CD4-positive, alpha-beta T cell (primary cell): Measurements from ENCODE around the gene EPB41L4A. TPM values are rescaled to one million over a fixed set of nuclear protein-coding genes. Genes with fewer than 3 reads are reported as not detected.

Experiments used
- ATAC-seq: fragments of 200-7000 bp; cut with Tn5 transposase; one replicate; pipeline ENCODE4 v1.10.0; 2022; ENCODE audit warnings: mild to moderate bottlenecking; ENCODE audit not compliant: poor library complexity
- CTCF ChIA-PET: fragments of 350-600 bp; sonication (Branson Sonifier 250); formaldehyde crosslinking; loops from one replicate; lab custom pipeline; 2021; ENCODE audit warnings: antibody characterized with exemption, inconsistent platforms; lab: Charles Lee
- POLR2A ChIA-PET: fragments of 350-600 bp; sonication (Branson Sonifier 250); formaldehyde crosslinking; loops from one replicate; lab custom pipeline; 2021; ENCODE audit warnings: antibody characterized with exemption, inconsistent platforms; lab: Charles Lee
- DNase-seq, 14 experiments: peaks; one replicate each; pipeline ENCODE4 v3.0.0-alpha.2; 2013 to 2020; ENCODE audit warnings: mixed read lengths in 2 of 14
- H3K27ac ChIP-seq, 2 donors: one replicate each; pipeline versions ENCODE4 v1.5.1 to v1.7.0; 2013; ENCODE audit warnings: low read length in 2 of 2, low read depth in 1 of 2, mild to moderate bottlenecking in 1 of 2
- H3K27me3 ChIP-seq, 2 experiments: 1 replicate in 1 of 2; 2 replicates in 1 of 2; pipeline versions ENCODE4 v1.6.1 to v1.7.0; 2013; ENCODE audit warnings: low read length in 2 of 2, control low read depth in 1 of 2, mild to moderate bottlenecking in 1 of 2, moderate library complexity in 1 of 2; ENCODE audit not compliant: insufficient read depth in 2 of 2, control insufficient read depth in 1 of 2
- H3K36me3 ChIP-seq: one replicate; pipeline ENCODE4 v1.6.1; 2013; ENCODE audit warnings: low read length, control low read depth; ENCODE audit not compliant: insufficient read depth
- H3K4me1 ChIP-seq: one replicate; pipeline ENCODE4 v1.6.1; 2013; ENCODE audit warnings: low read length, control low read depth; ENCODE audit not compliant: insufficient read depth
- H3K4me3 ChIP-seq: one replicate; pipeline ENCODE4 v1.5.1; 2013; ENCODE audit warnings: mild to moderate bottlenecking, low read length, moderate library complexity
- H3K9me3 ChIP-seq, 2 experiments: 1 replicate in 1 of 2; 2 replicates in 1 of 2; pipeline versions ENCODE4 v1.6.1 to v1.7.0; 2013; ENCODE audit warnings: low read length in 2 of 2, mild to moderate bottlenecking in 2 of 2, control low read depth in 1 of 2, moderate library complexity in 1 of 2; ENCODE audit not compliant: control insufficient read depth in 1 of 2, insufficient read depth in 1 of 2
- H3K27ac Mint-ChIP-seq: one replicate; pipeline ENCODE4 v1.8.0; 2020; ENCODE audit warnings: mixed read lengths
- H3K27me3 Mint-ChIP-seq: one replicate; pipeline ENCODE4 v1.8.0; 2021; ENCODE audit warnings: mixed read lengths
- H3K36me3 Mint-ChIP-seq: one replicate; pipeline ENCODE4 v1.8.0; 2021; ENCODE audit warnings: low read depth, mixed read lengths
- H3K4me1 Mint-ChIP-seq: one replicate; pipeline ENCODE4 v1.8.0; 2021; ENCODE audit warnings: low read depth, mixed read lengths
- H3K4me3 Mint-ChIP-seq: one replicate; pipeline ENCODE4 v1.8.0; 2020; ENCODE audit warnings: mild to moderate bottlenecking, mixed read lengths
- H3K9me3 Mint-ChIP-seq: one replicate; pipeline ENCODE4 v1.8.0; 2020; ENCODE audit warnings: mixed read lengths
- CTCF ChIP-seq: fragments of 200-600 bp; IDR thresholded peaks from one replicate; pipeline ENCODE4 v1.8.0; 2022; ENCODE audit warnings: antibody characterized with exemption, mild to moderate bottlenecking
- intact Hi-C, 2 experiments: fragments of 100-400 bp; cut with DNase I in 1 of 2; cut with micrococcal nuclease in 1 of 2; formaldehyde crosslinking; loops; one replicate each; pipeline versions ENCODE4 v1.15.1 to v1.9.0; 2023 to 2025; cut with DNase I, micrococcal nuclease
- total RNA-seq, 174 experiments: library from RNA in 2 of 174; stranded (reverse) in 2 of 174; gene quantifications; one replicate each; pipeline ENCODE4 v1.2.3 and lab custom pipeline; 2021 to 2026

Gene EPB41L4A
- total RNA-seq, 2 experiments from 2014 or later = 0.08 TPM; not detected in 1

- Mint-ChIP-seq H3K27ac (no peak overlapping the region), H3K27me3 (peaks cover 13% of the 10 kb centered on the region), H3K36me3 (no peaks in the 10 kb centered on the region), H3K4me1 (no peaks in the 10 kb centered on the region), H3K9me3 (no peaks in the 10 kb centered on the region), H3K4me3 (no peak overlapping the region)
- Histone ChIP-seq H3K4me1 (no peaks in the 10 kb centered on the region), H3K27ac (no peak overlapping the region), H3K9me3 (no peaks in the 10 kb centered on the region), H3K27me3 (peaks cover 4 to 11% of the 10 kb centered on the region in 2 experiments), H3K4me3 (no peak overlapping the region), H3K36me3 (no peaks in the 10 kb centered on the region)
- intact Hi-C loops = no loop called here
- no peak for TF ChIP-seq CTCF
- POLR2A ChIA-PET = no interaction called here
- CTCF ChIA-PET = no interaction called here
- ATAC-seq (no peak), DNase-seq (no peak)
These were observed 154.9 kb downstream of the EPB41L4A start for GRCh38 chr5:112264151-112264550.

GRCh38 chr5:112263469-112263868 lies 155.6 kb downstream of the EPB41L4A start:
- Histone ChIP-seq H3K9me3 (no peaks in the 10 kb centered on the region), H3K4me1 (no peaks in the 10 kb centered on the region), H3K27ac (no peak overlapping the region), H3K36me3 (no peaks in the 10 kb centered on the region), H3K4me3 (no peak overlapping the region), H3K27me3 (peaks cover 4 to 13% of the 10 kb centered on the region in 2 experiments)
- H3K27ac Mint-ChIP-seq = no peak overlapping the region
- DNase-seq (no peak), ATAC-seq (no peak)
- ChIA-PET POLR2A (no interaction called here), CTCF (no interaction called here)
- peaks cover 19% of the 10 kb centered on the region for H3K27me3 Mint-ChIP-seq
- no peaks in the 10 kb centered on the region for H3K9me3 Mint-ChIP-seq
- intact Hi-C loops = no loop called here
- H3K4me1 Mint-ChIP-seq = no peaks in the 10 kb centered on the region
- no peak for TF ChIP-seq CTCF
- H3K4me3 Mint-ChIP-seq = no peak overlapping the region
- H3K36me3 Mint-ChIP-seq = no peaks in the 10 kb centered on the region

GRCh38 chr5:112258571-112258970 lies 160.5 kb downstream of the EPB41L4A start:
- Histone ChIP-seq H3K27ac (no peak overlapping the region), H3K4me3 (no peak overlapping the region), H3K4me1 (no peaks in the 10 kb centered on the region), H3K36me3 (no peaks in the 10 kb centered on the region), H3K9me3 (no peaks in the 10 kb centered on the region), H3K27me3 (peaks cover 7 to 17% of the 10 kb centered on the region in 2 experiments)
- H3K4me1 Mint-ChIP-seq = no peaks in the 10 kb centered on the region
- ATAC-seq (no peak), DNase-seq (no peak)
- no peaks in the 10 kb centered on the region for H3K36me3 Mint-ChIP-seq
- no peaks in the 10 kb centered on the region for H3K9me3 Mint-ChIP-seq
- CTCF ChIA-PET = no interaction called here
- TF ChIP-seq CTCF = no peak
- no peak overlapping the region for H3K27ac Mint-ChIP-seq
- intact Hi-C loops = no loop called here
- POLR2A ChIA-PET = no interaction called here
- H3K4me3 Mint-ChIP-seq = no peak overlapping the region
- H3K27me3 Mint-ChIP-seq = peaks cover 12% of the 10 kb centered on the region
